Measurements from ENCODE around the gene DNM2. TPM values are rescaled to one million over a fixed set of nuclear protein-coding genes. Genes with fewer than 3 reads are reported as not detected.

The DNM2 gene
- total and polyA plus RNA-seq, 2 of the 13 experiments (the other 11 are each of a cell fraction or from before 2014, with no cell fraction given), result 41.7 to 59.8 TPM

- TF ChIP-seq TFE3 (CRISPR knock-in tag; IDR thresholded peaks at IDR 0.05) (peak; percentile 77), NR2F6 (IDR thresholded peaks at IDR 0.05) (peak; percentile 93), NR2F6 (CRISPR knock-in tag; IDR thresholded peaks at IDR 0.05) (peak; percentile 97), ZBTB10 (CRISPR knock-in tag; IDR thresholded peaks at IDR 0.05; ENCODE audit: borderline replicate concordance) (no peak), ZNF737 (CRISPR knock-in tag; IDR thresholded peaks at IDR 0.05; ENCODE audit: borderline replicate concordance) (no peak), ATF2 (CRISPR knock-in tag; IDR thresholded peaks at IDR 0.05) (peak; percentile 86), MEIS1 (CRISPR knock-in tag; IDR thresholded peaks at IDR 0.05; ENCODE audit: borderline replicate concordance) (peak; percentile 80; the same call in 1 of the 2 replicates), ARID4A (CRISPR knock-in tag; IDR thresholded peaks at IDR 0.05; ENCODE audit: borderline replicate concordance) (peak; percentile 85; the same call in 1 of the 2 replicates), ZSCAN22 (CRISPR knock-in tag; IDR thresholded peaks at IDR 0.05) (no peak), ZSCAN25 (CRISPR knock-in tag; IDR thresholded peaks at IDR 0.05) (peak; percentile 80; the same call in 1 of the 2 replicates), TGIF2 (CRISPR knock-in tag; IDR thresholded peaks at IDR 0.05) (peak; percentile 71; the same call in 1 of the 2 replicates), HMG20A (CRISPR knock-in tag; IDR thresholded peaks at IDR 0.05; ENCODE audit: borderline replicate concordance) (peak; percentile 87; the same call in 1 of the 2 replicates), HINFP (CRISPR knock-in tag; IDR thresholded peaks at IDR 0.05; ENCODE audit: low read depth) (peak; percentile 29; the same call in 1 of the 2 replicates), SP1 (IDR thresholded peaks at IDR 0.05) (no peak), SP1 (CRISPR knock-in tag; IDR thresholded peaks at IDR 0.05) (0 out of 2 replicates have a peak, but pooled peaks have one; percentile 44), NAIF1 (CRISPR knock-in tag; IDR thresholded peaks at IDR 0.05; ENCODE audit: borderline replicate concordance) (peak; percentile 61; the same call in 1 of the 2 replicates), REL (CRISPR knock-in tag; conservative IDR thresholded peaks at IDR 0.05) (no peak)
Observed at GRCh38 chr19:10764340-10764894, 46.5 kb downstream of the DNM2 start (continued).

Data from HepG2 (cell line).